HCT116 (cell line): Measurements from ENCODE around the gene USP10. TPM values are rescaled to one million over a fixed set of nuclear protein-coding genes. Genes with fewer than 3 reads are reported as not detected.

Experiments
- ATAC-seq: fragments of 200-7000 bp; cut with Tn5 transposase; 2 replicates; pipeline ENCODE4 v1.9.1; 2020; ENCODE audit warnings: mild to moderate bottlenecking, moderate library complexity
- BruUV-seq: library from RNA; stranded (reverse); fragments of 400-500 nt; replicated peaks from 2 replicates; lab custom pipeline; 2021; lab: Mats Ljungman, UMichigan
- CTCF ChIA-PET: fragments of 300-600 bp; sonication (Branson Sonifier 250); formaldehyde crosslinking; loops from one replicate; lab custom pipeline; 2021; ENCODE audit warnings: antibody characterized with exemption; lab: Charles Lee
- POLR2A ChIA-PET: fragments of 300-600, 350-600 bp; sonication (Branson Sonifier 250); formaldehyde crosslinking; loops from one replicate; lab custom pipeline; 2021; ENCODE audit warnings: antibody characterized with exemption; lab: Charles Lee
- RAD21 ChIA-PET, 2 experiments: fragments of 300-600 bp; sonication (Branson Sonifier 250); formaldehyde crosslinking; loops; one replicate each; lab custom pipeline; 2023; ENCODE audit warnings: low total read pairs in 2 of 2; ENCODE audit not compliant: uncharacterized antibody in 2 of 2, unreplicated experiment in 2 of 2, low non-redundant PET in 1 of 2; lab: Charles Lee
- DNase-seq: peaks from one replicate; pipeline ENCODE4 v3.0.0-alpha.2; 2010; ENCODE audit warnings: low read depth, low spot score
- H2AFZ ChIP-seq: fragments of 200-600 bp; shearing (Covaris generic), sonication (generic); 2 replicates; pipeline ENCODE4 v1.6.1; 2017; ENCODE audit warnings: low read depth, mixed run types, mixed read lengths, antibody characterized with exemption, low read length; ENCODE audit not compliant: poor library complexity, severe bottlenecking
- H3K27ac ChIP-seq: 2 replicates; pipeline ENCODE4 v1.5.1; 2012; ENCODE audit warnings: low read depth, low read length
- H3K27me3 ChIP-seq: fragments of 200-600 bp; sonication (generic); 2 replicates; pipeline ENCODE4 v1.6.1; 2016; ENCODE audit warnings: mixed run types, low read length, mixed read lengths; ENCODE audit not compliant: insufficient read depth
- H3K36me3 ChIP-seq, 2 experiments: fragments of 200-500 bp in 1 of 2; fragments of 200-600 bp in 1 of 2; sonication (Bioruptor generic) in 1 of 2; sonication (generic) in 1 of 2; 2 replicates each; pipeline versions ENCODE4 v1.5.1 to v1.6.1; 2014 to 2016; ENCODE audit warnings: low read length in 2 of 2, inconsistent platforms in 1 of 2, mixed read lengths in 1 of 2, mixed run types in 1 of 2; ENCODE audit not compliant: insufficient read depth in 2 of 2, control insufficient read depth in 1 of 2
- H3K4me1 ChIP-seq, 2 experiments: fragments of 200-600 bp in 1 of 2; sonication (generic) in 1 of 2; 2 replicates each; pipeline versions ENCODE4 v1.5.1 to v1.6.1; 2012 to 2017; ENCODE audit warnings: low read length in 2 of 2, inconsistent platforms in 1 of 2, mild to moderate bottlenecking in 1 of 2, mixed read lengths in 1 of 2, mixed run types in 1 of 2, moderate library complexity in 1 of 2; ENCODE audit not compliant: insufficient read depth in 2 of 2, control insufficient read depth in 1 of 2
- H3K4me2 ChIP-seq: fragments of 200-600 bp; sonication (generic); 2 replicates; pipeline ENCODE4 v1.6.1; 2017; ENCODE audit warnings: mixed run types, low read length, mixed read lengths
- H3K4me3 ChIP-seq, 2 experiments: fragments of 200-600 bp in 1 of 2; sonication (generic) in 1 of 2; replicated peaks in 1 of 2; 2 replicates each; pipeline ENCODE4 v1.5.1; 2011 to 2016; ENCODE audit warnings: low read length in 2 of 2, control low read depth in 1 of 2, low read depth in 1 of 2, mild to moderate bottlenecking in 1 of 2, mixed read lengths in 1 of 2, mixed run types in 1 of 2
- H3K79me2 ChIP-seq: fragments of 200-600 bp; sonication (generic); 2 replicates; pipeline ENCODE4 v1.6.1; 2017; ENCODE audit warnings: mild to moderate bottlenecking, mixed run types, low read length, moderate library complexity, mixed read lengths; ENCODE audit not compliant: insufficient read depth
- H3K9ac ChIP-seq: fragments of 200-600 bp; sonication (generic); 2 replicates; pipeline ENCODE4 v1.6.1; 2016; ENCODE audit warnings: low read length, mixed read lengths
- H3K9me2 ChIP-seq: fragments of 200-600 bp; sonication (generic), shearing (Covaris generic); 2 replicates; pipeline ENCODE4 v1.6.1; 2017; ENCODE audit warnings: mixed run types, mild to moderate bottlenecking, moderate library complexity; ENCODE audit not compliant: insufficient read depth
- H3K9me3 ChIP-seq, 2 experiments: fragments of 200-500 bp in 1 of 2; fragments of 200-600 bp in 1 of 2; sonication (Bioruptor generic) in 1 of 2; sonication (generic) in 1 of 2; 2 replicates each; pipeline ENCODE4 v1.6.1; 2014 to 2017; ENCODE audit warnings: low read length in 2 of 2, mixed read lengths in 2 of 2, inconsistent platforms in 1 of 2, low read depth in 1 of 2, mild to moderate bottlenecking in 1 of 2, mixed run types in 1 of 2, moderate library complexity in 1 of 2; ENCODE audit not compliant: control insufficient read depth in 1 of 2, insufficient read depth in 1 of 2
- H4K20me1 ChIP-seq: fragments of 200-600 bp; sonication (generic), shearing (Covaris generic); 2 replicates; pipeline ENCODE4 v1.6.1; 2017; ENCODE audit warnings: mixed run types, mild to moderate bottlenecking, moderate library complexity; ENCODE audit not compliant: insufficient read depth
- CBX3 ChIP-seq: IDR thresholded peaks from 2 replicates; pipeline ENCODE4 v1.6.1; 2012; ENCODE audit warnings: low read depth
- CEBPB ChIP-seq: IDR thresholded peaks from 2 replicates; pipeline ENCODE4 v1.6.1; 2012; ENCODE audit warnings: low read depth
- CTCF ChIP-seq, 3 experiments: fragments of 200-600 bp in 1 of 3; sonication (generic) in 1 of 3; IDR thresholded peaks in 2 of 3; conservative IDR thresholded peaks in 1 of 3; 2 replicates each; pipeline ENCODE4 v1.5.1; 2012 to 2017; ENCODE audit warnings: low read depth in 2 of 3, low read length in 2 of 3, antibody characterized with exemption in 1 of 3, borderline replicate concordance in 1 of 3, control low read depth in 1 of 3, mild to moderate bottlenecking in 1 of 3, mixed read lengths in 1 of 3, mixed run types in 1 of 3, moderate library complexity in 1 of 3; ENCODE audit not compliant: insufficient read depth in 1 of 3
- FOSL1 ChIP-seq: IDR thresholded peaks from 2 replicates; pipeline ENCODE4 v1.6.1; 2012; ENCODE audit warnings: low read depth
- REST ChIP-seq: IDR thresholded peaks from 2 replicates; pipeline ENCODE4 v1.6.1; 2012; ENCODE audit warnings: low read depth
- SIN3A ChIP-seq: IDR thresholded peaks from 2 replicates; pipeline ENCODE4 v1.6.1; 2012; ENCODE audit warnings: low read depth
- TCF7L2 ChIP-seq: IDR thresholded peaks from 2 replicates; pipeline ENCODE4 v1.7.0; 2011; ENCODE audit warnings: borderline replicate concordance, inconsistent platforms; ENCODE audit not compliant: insufficient read depth, insufficient read length; ENCODE audit errors: extremely low read depth
- ZFX ChIP-seq: fragments of 450-650 bp; IDR thresholded peaks from 2 replicates; pipeline ENCODE4 v1.6.1; 2017
- ZNF274 ChIP-seq: fragments of 200-500 bp; sonication (Bioruptor generic); IDR thresholded peaks from 2 replicates; pipeline ENCODE4 v1.6.1; 2014; ENCODE audit warnings: mild to moderate bottlenecking, low read depth, low read length, inconsistent platforms
- intact Hi-C: fragments of 100-400 bp; cut with micrococcal nuclease; formaldehyde crosslinking; loops from 2 replicates; pipeline ENCODE4 v1.10.0; 2022
- total RNA-seq: library from RNA; stranded (reverse); gene quantifications from one replicate; pipeline ENCODE4 v1.2.1, GENCODE V29; 2021; ENCODE audit not compliant: unreplicated experiment

The USP10 gene
- total RNA-seq, 1 experiment from 2014 or later, result 175 TPM

DNA sequence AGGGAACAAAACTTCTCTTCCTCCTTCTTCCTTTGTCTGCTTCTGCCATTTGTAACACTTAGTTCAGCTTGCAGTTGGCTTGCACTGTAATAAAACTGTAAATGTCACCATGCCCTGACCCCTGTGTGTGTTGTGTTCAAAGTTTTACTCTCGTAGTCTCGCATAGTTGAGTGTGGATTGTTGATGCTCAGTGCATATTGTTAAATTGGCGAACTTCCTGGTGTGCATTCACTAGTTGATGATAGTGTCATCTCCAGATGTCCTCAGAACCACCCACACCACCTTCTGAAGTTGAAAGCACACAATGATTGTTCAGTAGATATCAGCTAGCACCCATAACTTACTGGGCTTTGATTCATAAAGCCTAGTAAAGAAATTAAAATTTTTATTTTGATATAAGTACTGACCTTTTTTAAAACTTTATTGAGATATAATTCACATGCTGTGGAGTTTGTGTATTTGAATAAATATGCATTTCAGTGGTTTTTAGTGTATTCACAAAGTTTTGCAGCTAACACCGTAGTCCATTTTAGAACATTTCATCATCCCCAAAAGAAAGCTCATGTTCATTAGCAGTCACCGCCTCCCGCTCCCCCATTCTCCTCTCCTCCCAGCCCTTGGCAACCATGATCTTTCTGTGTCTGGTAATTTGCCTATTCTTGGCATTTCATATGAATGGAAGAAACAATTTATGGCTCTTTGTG, 25.0 kb downstream of the USP10 start:
- no peaks in the 10 kb centered on the region for H3K9me2 ChIP-seq
- intact Hi-C loops, result no loop called here
- ATAC-seq (no peak), DNase-seq (no peak)
- H2AFZ ChIP-seq, result no peak overlapping the region
- RAD21 ChIA-PET, result interaction anchor here in 1 of 2 experiments (1.5 kb wide), 1 partner anchor 102 kb away, joined by 3 read pairs; no protein-coding TSS in a partner anchor
- no peaks in the 10 kb centered on the region for H3K9me3 ChIP-seq
- TF ChIP-seq FOSL1 (no peak), CEBPB (no peak), SIN3A (no peak), REST (no peak), CTCF (IDR thresholded peaks at IDR 0.05 in 2 of 3, conservative IDR thresholded peaks at IDR 0.05 in 1 of 3; ENCODE audit: borderline replicate concordance in 1 of 3, insufficient read depth in 1 of 3, low read depth in 2 of 3, low read length in 2 of 3) (no peak), ZFX (no peak), ZNF274 (no peak), TCF7L2 (no peak), CBX3 (no peak)
- no peaks in the 10 kb centered on the region for H3K27me3 ChIP-seq
- peaks cover 31 to 52% of the 10 kb centered on the region in 2 experiments for H3K4me1 ChIP-seq
- no peaks in the 10 kb centered on the region; a peak in 1 of 4 replicates for H3K36me3 ChIP-seq
- H3K4me2 ChIP-seq, result no peak overlapping the region
- peaks cover 100% of the 10 kb centered on the region for H3K79me2 ChIP-seq
- BruUV-seq, result no TSS peak
- peaks cover 65% of the 10 kb centered on the region; the same call in 1 of the 2 replicates for H4K20me1 ChIP-seq
- no peak overlapping the region for H3K9ac ChIP-seq
- POLR2A ChIA-PET, result no interaction called here
- no peak overlapping the region for H3K4me3 ChIP-seq
- H3K27ac ChIP-seq, result no peak overlapping the region
- CTCF ChIA-PET, result interaction anchor here (1.1 to 5.8 kb wide), 11 partner anchors 9 to 246 kb away, joined by 4 to 67 read pairs (median 12); no protein-coding TSS in a partner anchor
